NT2/D1 (cell line): Measurements from ENCODE around the gene ALDH2.
"Not testable (repeated sequence)": the region's sequence is repeated elsewhere in the genome, so short reads cannot be mapped to it uniquely, and the experiment has no call there.

ENCODE experiments used
- DNase-seq: peaks from one replicate; pipeline ENCODE4 v3.0.0-alpha.2; 2011; ENCODE audit warnings: low read depth, low spot score
- H3K27me3 ChIP-seq: 2 replicates; pipeline ENCODE4 v1.6.0; 2011; ENCODE audit warnings: mild to moderate bottlenecking; ENCODE audit not compliant: insufficient read length, insufficient read depth
- H3K36me3 ChIP-seq: 2 replicates; pipeline ENCODE4 v1.6.1; 2011; ENCODE audit warnings: mild to moderate bottlenecking, low read length, mixed read lengths; ENCODE audit not compliant: insufficient read depth, insufficient read length
- H3K4me1 ChIP-seq: 2 replicates; pipeline ENCODE4 v1.5.1; 2011; ENCODE audit not compliant: insufficient read depth, insufficient read length
- H3K4me3 ChIP-seq: 2 replicates; pipeline ENCODE4 v1.5.1; 2011; ENCODE audit warnings: low read depth; ENCODE audit not compliant: insufficient read length
- H3K9ac ChIP-seq: 2 replicates; pipeline ENCODE4 v1.6.0; 2011; ENCODE audit warnings: low read depth; ENCODE audit not compliant: insufficient read length
- H3K9me3 ChIP-seq: 2 replicates; pipeline ENCODE4 v1.5.1; 2011; ENCODE audit warnings: mild to moderate bottlenecking, low read length; ENCODE audit not compliant: insufficient read depth
- SUZ12 ChIP-seq: IDR thresholded peaks from 2 replicates; pipeline ENCODE4 v1.6.1; 2011; ENCODE audit not compliant: insufficient read length, insufficient read depth; ENCODE audit errors: extremely low read depth
- YY1 ChIP-seq: IDR thresholded peaks from 2 replicates; pipeline ENCODE4 v1.6.1; 2011; ENCODE audit not compliant: insufficient read length, insufficient read depth
- ZNF274 ChIP-seq: IDR thresholded peaks from 2 replicates; pipeline ENCODE4 v1.6.1; 2011; ENCODE audit warnings: mild to moderate bottlenecking, low read depth, low read length

The ALDH2 gene

GRCh38 chr12:111759991-111760390 lies 6.7 kb upstream of the ALDH2 start:
- H3K9me3 ChIP-seq, result peaks cover 3% of the 10 kb centered on the region; the same call in 1 of the 2 replicates

GRCh38 chr12:111761099-111761498 lies 5.6 kb upstream of the ALDH2 start:
- no peaks in the 10 kb centered on the region for H3K27me3 ChIP-seq
- DNase-seq, result no peak
- TF ChIP-seq SUZ12 (no peak), ZNF274 (no peak), YY1 (no peak)
- peaks cover 18% of the 10 kb centered on the region for H3K36me3 ChIP-seq
- H3K4me3 ChIP-seq, result no peak overlapping the region
- peaks cover 32% of the 10 kb centered on the region for H3K4me1 ChIP-seq
- peaks cover 11% of the 10 kb centered on the region; the same call in 1 of the 2 replicates for H3K9me3 ChIP-seq
- H3K9ac ChIP-seq, result no peak overlapping the region

More at GRCh38 chr12:111759991-111760390, 6.7 kb upstream of the ALDH2 start:
- no peak for TF ChIP-seq SUZ12
- no peak for TF ChIP-seq YY1
- no peak for TF ChIP-seq ZNF274
- no peak for DNase-seq
- no peak overlapping the region for H3K9ac ChIP-seq
- H3K4me3 ChIP-seq, result no peak overlapping the region
- H3K27me3 ChIP-seq, result no peaks in the 10 kb centered on the region
- H3K36me3 ChIP-seq, result peaks cover 28% of the 10 kb centered on the region
- peaks cover 29% of the 10 kb centered on the region for H3K4me1 ChIP-seq

GRCh38 chr12:111761706-111762105 lies 5.0 kb upstream of the ALDH2 start:
- Histone ChIP-seq H3K4me3 (no peak overlapping the region), H3K9me3 (peaks cover 11% of the 10 kb centered on the region; the same call in 1 of the 2 replicates), H3K4me1 (peaks cover 32% of the 10 kb centered on the region), H3K27me3 (no peaks in the 10 kb centered on the region), H3K36me3 (peaks cover 12% of the 10 kb centered on the region), H3K9ac (no peak overlapping the region)
- TF ChIP-seq SUZ12 (no peak), ZNF274 (no peak), YY1 (no peak)
- DNase-seq, result peak; percentile 76

GRCh38 chr12:111763552-111763951 lies 3.2 kb upstream of the ALDH2 start:
- not testable (repeated sequence) for H3K9ac ChIP-seq, DNase-seq, H3K36me3 ChIP-seq, H3K4me3 ChIP-seq, H3K27me3 ChIP-seq
- H3K9me3 ChIP-seq, result peaks cover 11% of the 10 kb centered on the region; the same call in 1 of the 2 replicates
- H3K4me1 ChIP-seq, result peaks cover 19% of the 10 kb centered on the region

- H3K9ac ChIP-seq, result no peak overlapping the region
- peaks cover 11% of the 10 kb centered on the region; the same call in 1 of the 2 replicates for H3K9me3 ChIP-seq
- DNase-seq, result no peak
- no peaks in the 10 kb centered on the region for H3K27me3 ChIP-seq
- TF ChIP-seq YY1 (no peak), ZNF274 (no peak), SUZ12 (no peak)
- no peak overlapping the region for H3K4me3 ChIP-seq
- H3K4me1 ChIP-seq, result peaks cover 18% of the 10 kb centered on the region
- peaks cover 7% of the 10 kb centered on the region for H3K36me3 ChIP-seq
Observed at GRCh38 chr12:111764120-111764821, 2.5 kb upstream of the ALDH2 start.

- Histone ChIP-seq H3K9ac (peak overlapping the region; percentile 91), H3K9me3 (peaks cover 11% of the 10 kb centered on the region; the same call in 1 of the 2 replicates), H3K4me1 (peaks cover 10% of the 10 kb centered on the region), H3K36me3 (peaks cover 17% of the 10 kb centered on the region), H3K27me3 (no peaks in the 10 kb centered on the region), H3K4me3 (peak overlapping the region; percentile 60)
- no peak for TF ChIP-seq YY1
- no peak for TF ChIP-seq ZNF274
- no peak for DNase-seq
Observed at GRCh38 chr12:111767362-111768158, 827 bp downstream of the ALDH2 start.

GRCh38 chr12:111768159-111768895 lies 1.6 kb downstream of the ALDH2 start:
- Histone ChIP-seq H3K9ac (peak overlapping the region; percentile 91), H3K9me3 (peaks cover 11% of the 10 kb centered on the region; the same call in 1 of the 2 replicates), H3K4me1 (peaks cover 9% of the 10 kb centered on the region), H3K27me3 (no peaks in the 10 kb centered on the region), H3K4me3 (peak overlapping the region; percentile 60), H3K36me3 (peaks cover 17% of the 10 kb centered on the region)
- no peak for TF ChIP-seq SUZ12
- no peak for TF ChIP-seq ZNF274
- no peak for TF ChIP-seq YY1
- no peak for DNase-seq
